HepG2 (cell line): ENCODE measurements around the gene TNFAIP3.

ENCODE experiments used
- AGO2 ChIP-seq: fragments of 200-400 bp; formaldehyde crosslinking; optimal IDR thresholded peaks from 2 replicates; pipeline ENCODE3; 2017; ENCODE audit warnings: mild to moderate bottlenecking, low read depth, low read length, moderate library complexity
- HDAC6 ChIP-seq: fragments of 200-600 bp; sonication (generic); IDR thresholded peaks from 2 replicates; pipeline ENCODE4 v1.7.0; 2017; ENCODE audit warnings: mild to moderate bottlenecking, antibody characterized with exemption, low read length, low read depth
- LRRFIP1 ChIP-seq: sonication (generic); formaldehyde crosslinking; conservative IDR thresholded peaks from 2 replicates; pipeline ENCODE4 v1.4.0; 2020; ENCODE audit warnings: missing genetic modification reagents
- NFE2L1 ChIP-seq: sonication (generic); formaldehyde crosslinking; IDR thresholded peaks from 2 replicates; pipeline ENCODE4 v1.4.0; 2020; ENCODE audit warnings: missing genetic modification reagents, mild to moderate bottlenecking, borderline replicate concordance
- PHF8 ChIP-seq: sonication (generic); formaldehyde crosslinking; IDR thresholded peaks from 2 replicates; pipeline ENCODE4 v1.5.0; 2020; ENCODE audit warnings: missing genetic modification reagents
- RNF2 ChIP-seq: fragments of 450-650 bp; conservative IDR thresholded peaks from 2 replicates; pipeline ENCODE4 v1.6.1; 2016; ENCODE audit warnings: low read depth
- TBX3 ChIP-seq: fragments of 450-650 bp; IDR thresholded peaks from 2 replicates; pipeline ENCODE4 v1.6.1; 2017; ENCODE audit warnings: antibody characterized with exemption, mild to moderate bottlenecking, inconsistent platforms, borderline replicate concordance
- ZBTB1 ChIP-seq: sonication (generic); formaldehyde crosslinking; IDR thresholded peaks from 2 replicates; pipeline ENCODE4 v1.4.0; 2020; ENCODE audit warnings: missing genetic modification reagents, borderline replicate concordance
- ZMYM2 ChIP-seq: sonication (generic); formaldehyde crosslinking; IDR thresholded peaks from 2 replicates; pipeline ENCODE4 v1.8.0; 2022; ENCODE audit warnings: mild to moderate bottlenecking, missing genetic modification reagents
- ZSCAN30 ChIP-seq: sonication (generic); formaldehyde crosslinking; IDR thresholded peaks from 2 replicates; pipeline ENCODE4 v1.5.0; 2020; ENCODE audit warnings: mild to moderate bottlenecking, missing genetic modification reagents
- TF ChIP-seq, protein P1 (sequence below): sonication (generic); formaldehyde crosslinking; IDR thresholded peaks from 2 replicates; pipeline ENCODE4 v1.5.0; 2020; ENCODE audit warnings: mild to moderate bottlenecking, missing genetic modification reagents, moderate library complexity

GRCh38 chr6:137829641-137830083, 37.4 kb upstream of the TNFAIP3 start:
- no peak for TF ChIP-seq RNF2
- TF ChIP-seq, protein P1, sequence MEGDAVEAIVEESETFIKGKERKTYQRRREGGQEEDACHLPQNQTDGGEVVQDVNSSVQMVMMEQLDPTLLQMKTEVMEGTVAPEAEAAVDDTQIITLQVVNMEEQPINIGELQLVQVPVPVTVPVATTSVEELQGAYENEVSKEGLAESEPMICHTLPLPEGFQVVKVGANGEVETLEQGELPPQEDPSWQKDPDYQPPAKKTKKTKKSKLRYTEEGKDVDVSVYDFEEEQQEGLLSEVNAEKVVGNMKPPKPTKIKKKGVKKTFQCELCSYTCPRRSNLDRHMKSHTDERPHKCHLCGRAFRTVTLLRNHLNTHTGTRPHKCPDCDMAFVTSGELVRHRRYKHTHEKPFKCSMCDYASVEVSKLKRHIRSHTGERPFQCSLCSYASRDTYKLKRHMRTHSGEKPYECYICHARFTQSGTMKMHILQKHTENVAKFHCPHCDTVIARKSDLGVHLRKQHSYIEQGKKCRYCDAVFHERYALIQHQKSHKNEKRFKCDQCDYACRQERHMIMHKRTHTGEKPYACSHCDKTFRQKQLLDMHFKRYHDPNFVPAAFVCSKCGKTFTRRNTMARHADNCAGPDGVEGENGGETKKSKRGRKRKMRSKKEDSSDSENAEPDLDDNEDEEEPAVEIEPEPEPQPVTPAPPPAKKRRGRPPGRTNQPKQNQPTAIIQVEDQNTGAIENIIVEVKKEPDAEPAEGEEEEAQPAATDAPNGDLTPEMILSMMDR, result no peak
- no peak for TF ChIP-seq AGO2
- no peak for TF ChIP-seq ZMYM2 (CRISPR knock-in tag)
- TF ChIP-seq ZSCAN30 (CRISPR knock-in tag), result no peak
- no peak for TF ChIP-seq HDAC6
- no peak for TF ChIP-seq NFE2L1 (CRISPR knock-in tag)
- TF ChIP-seq TBX3, result no peak
- TF ChIP-seq LRRFIP1 (CRISPR knock-in tag), result no peak
- no peak for TF ChIP-seq ZBTB1 (CRISPR knock-in tag)
- TF ChIP-seq PHF8 (CRISPR knock-in tag), result no peak
